ENCODE data around the gene PRR7.

PRR7 gene

DNA sequence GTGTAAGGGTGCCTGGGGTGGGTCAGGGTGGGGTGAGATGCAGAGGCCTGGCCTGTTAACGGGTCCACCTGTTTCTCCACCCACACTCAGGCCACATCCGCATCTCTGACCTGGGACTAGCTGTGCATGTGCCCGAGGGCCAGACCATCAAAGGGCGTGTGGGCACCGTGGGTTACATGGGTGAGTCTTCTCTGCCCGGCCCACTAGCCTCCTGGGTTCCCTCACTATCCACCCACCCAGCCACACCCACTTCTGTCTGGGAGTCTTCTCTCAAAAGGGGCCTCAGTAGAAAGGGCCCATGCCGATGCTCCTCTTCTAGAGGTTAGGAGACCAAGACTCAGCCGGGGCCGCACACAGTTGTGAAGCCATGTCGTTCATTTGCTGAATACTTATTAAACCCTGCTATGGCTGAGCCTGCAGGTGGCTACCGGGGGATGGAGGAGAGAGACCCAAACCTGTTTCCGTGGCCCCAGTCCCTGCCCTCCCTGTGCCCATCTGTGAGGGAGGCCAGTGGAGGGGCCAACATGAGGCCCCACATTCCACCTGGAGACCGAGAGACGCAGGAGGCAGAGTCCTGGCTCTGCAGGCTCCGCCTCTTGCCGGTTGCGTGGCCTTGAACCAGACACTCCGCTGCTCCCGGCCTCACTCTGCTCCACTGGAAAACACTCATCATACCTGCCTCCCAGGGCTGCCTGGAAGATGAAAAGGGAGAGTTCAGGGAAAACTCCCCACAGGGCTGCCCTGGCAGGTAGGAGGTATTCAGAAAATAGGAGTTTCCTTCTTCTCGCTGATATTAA, 11.5 kb upstream of the PRR7 start:
- no peak for DNase-seq (ENCODE audit: extremely low read depth in 1 of 2, low read depth in 1 of 2)

DNA sequence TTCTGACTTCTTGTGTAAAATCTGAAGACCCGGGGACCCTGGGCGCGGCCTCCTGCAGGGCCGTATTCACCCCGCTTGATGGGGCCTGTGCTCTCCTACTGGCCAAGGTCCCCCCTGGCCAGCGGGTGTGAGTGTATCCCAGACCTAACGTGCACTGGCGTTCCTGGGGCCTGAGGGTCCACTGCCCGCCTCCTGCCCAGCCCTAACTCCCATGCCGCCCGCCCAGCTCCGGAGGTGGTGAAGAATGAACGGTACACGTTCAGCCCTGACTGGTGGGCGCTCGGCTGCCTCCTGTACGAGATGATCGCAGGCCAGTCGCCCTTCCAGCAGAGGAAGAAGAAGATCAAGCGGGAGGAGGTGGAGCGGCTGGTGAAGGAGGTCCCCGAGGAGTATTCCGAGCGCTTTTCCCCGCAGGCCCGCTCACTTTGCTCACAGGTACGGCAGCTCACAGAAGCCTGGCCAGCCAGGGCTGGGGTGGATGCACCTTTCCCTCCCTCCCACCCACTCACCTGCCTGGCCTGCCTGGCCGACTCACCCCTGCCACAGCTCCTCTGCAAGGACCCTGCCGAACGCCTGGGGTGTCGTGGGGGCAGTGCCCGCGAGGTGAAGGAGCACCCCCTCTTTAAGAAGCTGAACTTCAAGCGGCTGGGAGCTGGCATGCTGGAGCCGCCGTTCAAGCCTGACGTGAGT, 10.6 kb upstream of the PRR7 start:
- no peak for DNase-seq (ENCODE audit: extremely low read depth in 1 of 2, low read depth in 1 of 2)

DNA sequence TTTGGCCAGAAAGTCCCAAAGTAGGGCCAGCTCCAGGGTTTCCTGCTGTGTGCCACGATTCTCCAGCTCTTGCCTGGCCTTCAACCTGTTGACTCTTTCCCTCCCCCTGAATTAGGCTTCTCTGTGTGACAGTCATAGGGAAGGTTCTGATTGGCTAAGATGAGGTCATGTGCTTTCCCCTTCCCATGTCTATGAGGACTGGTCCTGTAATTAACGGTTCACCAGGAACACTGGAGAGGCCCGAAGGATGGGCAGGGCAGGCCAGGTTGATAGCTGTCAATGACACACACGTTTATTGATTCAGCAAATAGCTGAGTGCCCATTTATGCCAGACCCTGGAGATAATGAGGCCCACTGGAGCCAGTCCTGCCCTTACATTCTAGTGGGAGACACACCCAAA, 9.0 kb upstream of the PRR7 start:
- DNase-seq (ENCODE audit: extremely low read depth in 1 of 2, low read depth in 1 of 2), result no peak

DNA sequence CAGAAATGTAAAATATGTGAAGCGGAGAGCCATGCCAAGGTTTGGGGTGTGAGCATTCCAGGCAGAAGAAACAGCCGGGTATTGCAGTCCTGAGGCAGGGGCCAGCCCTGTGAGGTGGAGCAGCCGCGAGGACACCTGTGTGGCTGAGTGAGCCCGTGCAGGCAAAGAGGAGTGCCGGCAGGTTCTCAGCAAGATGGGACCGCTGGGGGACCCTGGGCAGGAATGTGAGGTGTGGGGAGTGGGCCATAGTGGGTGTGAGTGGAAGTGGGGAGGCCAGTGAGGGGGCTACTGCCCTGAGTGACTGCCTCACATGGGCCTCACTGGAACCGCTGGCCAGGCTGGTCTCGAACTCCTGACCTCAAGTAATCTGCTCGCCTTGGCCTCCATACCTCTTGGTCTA, 8.1 kb upstream of the PRR7 start:
- DNase-seq (ENCODE audit: extremely low read depth in 1 of 2, low read depth in 1 of 2), result no peak

DNA sequence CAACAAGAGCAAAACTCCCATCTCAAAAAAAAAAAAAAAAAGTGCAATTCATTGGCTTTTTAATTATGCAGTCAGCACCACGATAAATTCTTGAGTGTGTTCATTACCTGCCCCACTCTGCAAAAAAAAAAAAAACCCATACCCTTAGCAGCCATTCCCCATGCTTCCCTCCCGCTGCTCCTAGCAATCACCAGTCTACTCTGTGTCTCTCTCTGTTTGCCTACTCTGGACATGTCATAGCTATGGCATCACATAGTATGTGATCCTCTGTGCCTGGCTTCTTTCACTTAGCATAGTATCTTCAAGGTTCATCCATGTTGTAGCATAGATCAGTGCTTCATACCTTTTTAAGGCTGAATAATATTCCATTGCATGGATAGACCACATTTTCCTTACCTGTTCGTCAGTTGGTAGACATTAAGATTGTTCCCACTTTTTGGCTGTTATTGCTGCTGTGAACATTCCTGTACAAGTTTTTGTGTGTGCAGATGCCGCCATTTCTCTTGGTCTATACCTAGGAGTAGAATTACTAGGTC, 7.0 kb upstream of the PRR7 start:
- no peak for DNase-seq (ENCODE audit: extremely low read depth in 1 of 2, low read depth in 1 of 2)

DNA sequence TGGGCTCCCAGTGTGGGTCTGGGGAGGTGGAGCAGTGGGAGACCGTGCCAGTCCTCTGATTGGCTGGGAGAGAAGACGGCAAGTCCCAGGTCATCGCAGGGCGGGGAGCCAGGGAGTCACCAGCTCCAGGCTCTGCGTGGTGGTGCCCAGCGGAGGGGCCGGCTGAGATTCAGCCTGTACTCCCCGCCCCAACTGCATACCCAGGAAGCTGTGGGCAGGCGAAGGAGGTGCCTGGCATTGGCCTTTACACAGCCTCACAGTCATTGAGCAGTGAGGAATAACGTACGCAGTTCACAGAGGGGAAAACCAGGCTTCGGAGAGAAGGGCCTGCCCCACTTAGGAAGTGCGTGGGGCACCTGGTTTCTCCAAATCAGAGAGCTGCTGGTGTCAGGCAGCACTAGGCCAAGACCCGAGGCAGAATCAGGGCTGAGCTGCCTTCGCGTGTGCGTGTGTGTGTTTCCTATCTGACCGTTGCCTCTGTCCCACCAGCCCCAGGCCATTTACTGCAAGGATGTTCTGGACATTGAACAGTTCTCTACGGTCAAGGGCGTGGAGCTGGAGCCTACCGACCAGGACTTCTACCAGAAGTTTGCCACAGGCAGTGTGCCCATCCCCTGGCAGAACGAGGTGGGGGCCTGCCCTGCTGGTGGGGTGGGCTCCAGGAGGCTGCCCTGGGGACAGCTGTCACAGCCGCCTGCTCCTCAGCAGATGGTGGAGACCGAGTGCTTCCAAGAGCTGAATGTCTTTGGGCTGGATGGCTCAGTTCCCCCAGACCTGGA, 6.2 kb upstream of the PRR7 start:
- DNase-seq (ENCODE audit: extremely low read depth in 1 of 2, low read depth in 1 of 2), result no peak

DNA sequence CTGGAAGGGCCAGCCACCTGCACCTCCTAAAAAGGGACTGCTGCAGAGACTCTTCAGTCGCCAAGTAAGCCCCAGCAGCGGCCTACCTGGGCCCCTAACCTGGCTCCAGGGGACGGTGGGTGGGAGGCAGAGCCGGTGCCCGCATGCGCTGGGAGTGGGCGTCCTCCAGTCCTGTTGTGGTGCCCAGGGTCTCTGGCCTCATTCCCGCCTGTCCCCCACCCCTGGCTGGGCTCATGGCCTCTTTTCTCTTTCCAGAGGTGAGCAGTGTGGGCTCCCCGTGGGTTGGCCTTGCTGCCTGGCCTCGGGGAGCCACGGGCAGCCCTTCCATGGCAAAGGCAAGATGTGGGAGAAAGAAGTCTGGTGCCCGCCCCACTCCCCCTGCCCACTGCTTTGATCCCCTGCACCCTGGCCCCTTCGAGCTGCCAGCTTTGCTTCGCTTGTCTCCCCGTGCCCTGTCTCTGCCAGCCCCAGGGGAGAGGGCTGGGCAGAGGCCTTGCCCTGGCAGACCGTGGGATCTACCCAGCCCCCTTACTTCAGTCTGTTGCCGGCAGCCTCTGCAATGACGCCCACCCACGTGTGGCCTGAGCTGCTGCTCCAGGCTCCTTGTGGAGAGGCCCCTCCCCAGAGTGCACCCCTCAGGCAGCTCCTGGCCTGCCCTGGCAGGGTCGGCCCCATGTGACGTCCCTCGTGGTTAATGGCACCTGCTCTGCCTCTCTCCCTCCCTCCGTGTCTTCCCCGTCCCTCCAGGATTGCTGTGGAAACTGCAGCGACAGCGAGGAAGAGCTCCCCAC, 5.4 kb upstream of the PRR7 start:
- DNase-seq (ENCODE audit: extremely low read depth in 1 of 2, low read depth in 1 of 2), result no peak

DNA sequence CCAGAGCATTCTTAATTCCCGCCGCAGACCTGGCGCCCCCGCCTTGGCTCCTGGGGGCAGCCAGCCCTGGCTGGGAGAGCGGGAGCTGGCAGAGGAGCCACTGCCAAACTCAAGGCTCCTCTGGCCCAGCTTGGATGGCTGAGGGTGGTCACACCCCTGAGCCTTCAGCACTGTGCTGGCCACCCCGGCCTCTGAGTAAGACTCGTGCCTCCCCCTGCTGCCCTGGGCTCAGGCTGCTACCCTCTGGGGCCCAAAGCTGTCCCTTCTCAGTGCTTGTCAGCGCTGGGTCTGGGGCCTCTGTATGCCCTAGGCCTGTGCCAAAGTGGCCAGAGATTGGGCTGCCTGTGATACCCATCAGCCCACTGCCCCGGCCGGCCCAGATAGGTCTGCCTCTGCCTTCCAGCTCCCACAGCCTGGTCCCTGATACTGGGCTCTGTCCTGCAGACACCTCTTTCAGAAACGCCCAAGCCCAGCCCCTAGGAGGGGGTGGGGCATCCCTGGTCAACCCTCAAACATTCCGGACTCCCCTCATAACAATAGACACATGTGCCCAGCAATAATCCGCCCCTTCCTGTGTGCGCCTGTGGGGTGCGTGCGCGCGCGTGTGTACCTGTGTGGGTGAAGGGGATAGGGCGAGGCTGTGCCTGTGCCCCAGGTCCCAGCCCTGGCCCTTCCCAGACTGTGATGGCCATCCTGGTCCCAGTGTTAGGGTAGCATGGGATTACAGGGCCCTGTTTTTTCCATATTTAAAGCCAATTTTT, 4.4 kb upstream of the PRR7 start:
- no peak for DNase-seq (ENCODE audit: extremely low read depth in 1 of 2, low read depth in 1 of 2)

DNA sequence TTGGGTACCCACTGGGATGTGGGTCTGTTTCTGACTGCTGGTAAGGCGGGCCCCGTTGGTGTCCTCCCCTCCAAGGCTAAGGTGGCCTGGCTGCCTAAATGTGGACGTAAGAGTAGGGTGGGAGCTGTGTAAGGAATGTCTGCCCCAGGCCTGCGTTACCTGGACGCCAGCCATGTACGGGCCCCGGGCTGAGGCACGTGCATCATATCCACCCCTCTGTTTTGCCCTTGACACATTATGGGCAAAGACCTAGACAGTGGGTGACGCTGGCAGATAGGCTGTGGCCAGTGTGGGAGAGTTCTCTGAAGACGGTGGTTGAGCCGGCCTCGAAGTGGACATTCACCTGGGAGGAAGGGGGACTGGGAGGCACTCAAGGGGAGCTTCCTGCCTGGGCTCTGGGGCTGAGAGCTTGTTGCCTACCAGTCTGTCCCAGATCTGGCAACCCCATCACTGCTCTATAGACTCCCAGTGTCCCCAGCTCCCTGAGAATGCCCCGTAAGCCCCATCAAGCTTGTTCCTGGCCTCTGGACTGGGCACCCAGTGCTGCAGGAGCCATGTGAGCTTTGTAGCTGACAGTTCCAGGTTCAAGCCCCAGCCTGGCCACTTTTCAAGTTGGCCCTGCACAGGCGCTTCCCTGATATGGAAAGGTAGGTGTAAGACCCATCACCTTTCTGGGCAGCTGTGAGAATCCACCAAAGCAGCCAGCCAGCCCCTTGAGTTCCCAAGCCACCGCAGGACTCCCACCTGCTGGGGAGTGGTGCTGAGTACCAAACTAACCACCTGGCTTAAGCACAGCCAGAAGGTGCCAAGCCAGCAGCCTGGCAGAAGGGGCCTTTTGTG, 3.2 kb upstream of the PRR7 start:
- DNase-seq (ENCODE audit: extremely low read depth in 1 of 2, low read depth in 1 of 2), result no peak

DNA sequence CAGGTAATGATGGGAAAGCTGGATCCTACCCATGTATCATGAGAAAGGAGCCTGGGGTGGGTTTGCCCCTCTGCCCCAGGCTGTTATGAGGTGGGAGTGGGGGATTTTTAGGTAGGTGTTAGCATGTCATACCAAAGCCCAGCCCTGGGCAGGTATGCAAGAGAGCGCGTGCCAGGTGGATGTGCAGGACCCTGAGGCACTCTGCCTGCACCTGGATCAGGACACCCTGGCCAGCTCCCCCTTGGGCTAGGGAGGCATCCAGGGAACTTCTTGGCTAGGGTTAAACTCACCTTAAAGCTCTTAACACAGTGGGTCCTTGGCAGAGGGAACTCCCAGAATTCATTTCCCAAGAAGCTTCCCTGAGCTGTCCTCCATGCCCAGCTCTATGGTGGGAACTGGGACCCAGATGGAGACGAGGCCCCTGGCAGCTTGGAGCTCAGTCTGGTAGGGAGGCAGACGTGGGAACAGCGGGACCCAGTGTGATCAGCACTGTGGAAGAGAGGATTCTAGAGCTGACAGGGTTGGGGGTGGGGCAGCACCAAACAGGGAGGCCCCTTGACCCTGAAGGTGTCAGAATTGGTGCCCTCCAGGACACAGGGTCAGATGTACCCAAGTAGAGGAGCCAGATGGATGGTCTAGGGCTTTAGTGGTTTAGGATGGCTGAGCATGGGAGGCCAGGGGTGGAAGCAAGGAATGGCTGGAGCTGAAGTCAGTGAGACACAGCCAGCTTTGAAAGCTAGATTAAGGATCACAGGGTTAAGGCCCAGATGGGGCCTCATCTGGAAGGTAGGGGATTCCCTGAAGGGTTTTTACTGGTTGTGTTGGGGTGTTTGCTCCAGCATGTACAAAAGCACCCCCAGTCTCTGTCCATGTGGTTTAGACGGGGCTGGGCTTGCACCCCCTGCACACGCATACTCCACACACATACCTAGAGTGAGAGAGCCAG, 2.2 kb upstream of the PRR7 start:
- no peak for DNase-seq (ENCODE audit: extremely low read depth in 1 of 2, low read depth in 1 of 2)

DNA sequence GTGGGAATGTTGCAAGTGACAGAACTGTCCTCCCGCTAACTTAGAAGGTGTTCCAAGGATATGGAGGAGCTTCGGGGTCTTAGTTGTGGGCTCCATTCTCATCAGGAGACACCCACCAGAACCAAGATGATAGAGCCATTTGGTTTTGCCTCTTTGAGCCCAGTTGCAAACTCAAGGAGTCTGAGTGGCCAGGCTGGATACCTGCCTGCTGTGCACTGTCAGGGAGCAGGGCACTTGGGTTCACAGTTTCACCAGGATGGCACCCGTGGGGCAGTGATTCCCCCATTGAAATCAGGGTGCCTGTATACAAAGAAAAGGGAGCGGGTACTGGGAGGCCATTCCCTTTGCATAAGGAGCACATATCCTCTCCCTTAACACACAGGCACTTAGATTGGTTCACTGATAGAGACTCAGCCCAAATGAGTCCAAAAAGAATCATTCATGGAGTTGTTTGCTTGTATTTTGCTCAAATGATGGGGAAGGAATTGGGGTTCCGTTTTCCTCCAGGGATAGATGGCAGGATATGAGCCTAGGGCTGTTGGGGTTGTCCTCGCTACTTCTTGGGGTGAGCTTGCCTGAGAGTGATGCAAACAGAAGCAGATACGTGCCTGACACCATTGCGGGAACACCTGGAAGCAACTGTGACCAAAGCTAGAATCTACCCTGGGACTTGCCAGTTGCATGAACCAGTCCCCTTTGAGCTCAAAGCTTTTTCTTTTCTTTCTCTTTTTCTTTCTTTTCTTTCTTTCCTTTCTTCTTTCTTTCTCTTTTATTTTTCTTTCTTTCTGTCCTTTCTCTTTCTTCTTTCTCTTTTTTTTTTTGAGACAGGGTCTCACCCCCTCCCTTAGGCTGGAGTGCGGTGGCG, 1.3 kb upstream of the PRR7 start:
- no peak for DNase-seq (ENCODE audit: extremely low read depth in 1 of 2, low read depth in 1 of 2)

DNA sequence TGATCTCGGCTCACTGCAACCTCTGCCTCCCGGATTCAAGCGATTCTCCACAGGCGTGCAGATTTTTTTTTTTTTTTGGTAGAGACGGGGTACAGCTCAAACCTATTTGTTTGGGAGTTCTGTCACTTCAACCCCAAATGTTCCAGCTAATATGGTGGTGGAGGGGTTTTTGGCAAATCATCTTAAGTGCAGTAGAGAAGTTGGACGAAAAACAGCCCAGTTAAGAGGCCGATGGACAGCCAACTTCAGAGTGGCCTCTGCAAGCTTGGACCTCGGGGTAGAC, 756 bp upstream of the PRR7 start:
- no peak for DNase-seq (ENCODE audit: extremely low read depth in 1 of 2, low read depth in 1 of 2)

DNA sequence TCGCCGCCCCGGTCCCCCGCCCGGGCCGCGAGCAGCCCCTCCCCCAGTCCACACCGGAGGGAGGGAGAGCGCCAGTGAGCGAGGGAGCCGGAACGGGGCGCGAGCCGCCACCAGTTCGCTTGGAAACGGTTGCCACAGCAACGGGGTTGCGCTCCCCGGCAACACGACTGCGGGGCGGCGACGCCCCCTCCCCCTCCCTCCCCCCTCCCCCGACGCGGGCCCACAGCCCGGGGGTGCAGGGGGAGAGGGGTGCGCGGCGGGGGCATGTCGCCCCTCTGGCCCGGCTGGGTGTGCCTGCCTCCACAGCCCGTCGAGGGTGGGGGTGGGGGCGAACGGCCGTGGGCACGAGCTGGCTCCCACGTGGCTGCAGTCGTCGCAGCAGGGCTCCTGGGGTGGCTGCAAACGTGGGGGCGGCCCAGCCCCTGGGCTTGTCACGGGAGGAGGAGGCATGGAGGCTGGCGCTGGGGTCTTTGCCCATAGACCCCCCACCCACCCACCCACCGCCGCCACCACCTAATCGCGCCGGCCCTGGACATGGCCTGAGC, 524 bp downstream of the PRR7 start:
- no peak for DNase-seq (ENCODE audit: extremely low read depth in 1 of 2, low read depth in 1 of 2)

DNA sequence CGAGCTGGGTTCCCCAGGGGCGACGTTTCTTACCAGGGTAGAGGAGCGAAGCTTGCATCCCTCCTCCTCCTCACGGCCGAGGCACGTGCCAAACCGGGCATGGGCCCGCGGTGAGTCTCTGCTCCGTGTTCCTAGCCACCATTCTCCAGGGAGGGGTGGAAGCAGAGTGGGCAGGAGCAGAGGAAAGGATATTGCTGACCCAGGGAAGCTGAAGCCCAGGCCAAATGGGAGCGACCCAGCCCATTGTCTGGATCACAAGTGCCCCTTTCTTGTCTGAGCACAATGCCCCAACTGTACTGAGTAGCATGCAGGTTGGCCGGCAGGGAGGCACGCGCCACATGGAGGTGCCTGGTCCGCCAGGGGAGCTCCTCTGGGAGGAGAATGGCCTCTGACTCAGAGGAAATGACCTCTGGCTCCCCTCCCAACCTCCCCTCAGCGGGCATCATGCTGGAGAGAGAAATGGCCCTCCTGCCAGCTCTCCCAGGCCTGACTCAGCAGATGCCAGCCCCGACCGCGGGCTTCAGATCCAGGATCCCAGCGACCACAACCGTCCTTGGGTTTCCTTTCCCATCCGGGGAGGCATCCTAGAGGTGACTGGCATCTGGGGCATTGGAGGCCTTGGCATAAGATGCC, 1.1 kb downstream of the PRR7 start:
- no peak for DNase-seq (ENCODE audit: extremely low read depth in 1 of 2, low read depth in 1 of 2)

DNA sequence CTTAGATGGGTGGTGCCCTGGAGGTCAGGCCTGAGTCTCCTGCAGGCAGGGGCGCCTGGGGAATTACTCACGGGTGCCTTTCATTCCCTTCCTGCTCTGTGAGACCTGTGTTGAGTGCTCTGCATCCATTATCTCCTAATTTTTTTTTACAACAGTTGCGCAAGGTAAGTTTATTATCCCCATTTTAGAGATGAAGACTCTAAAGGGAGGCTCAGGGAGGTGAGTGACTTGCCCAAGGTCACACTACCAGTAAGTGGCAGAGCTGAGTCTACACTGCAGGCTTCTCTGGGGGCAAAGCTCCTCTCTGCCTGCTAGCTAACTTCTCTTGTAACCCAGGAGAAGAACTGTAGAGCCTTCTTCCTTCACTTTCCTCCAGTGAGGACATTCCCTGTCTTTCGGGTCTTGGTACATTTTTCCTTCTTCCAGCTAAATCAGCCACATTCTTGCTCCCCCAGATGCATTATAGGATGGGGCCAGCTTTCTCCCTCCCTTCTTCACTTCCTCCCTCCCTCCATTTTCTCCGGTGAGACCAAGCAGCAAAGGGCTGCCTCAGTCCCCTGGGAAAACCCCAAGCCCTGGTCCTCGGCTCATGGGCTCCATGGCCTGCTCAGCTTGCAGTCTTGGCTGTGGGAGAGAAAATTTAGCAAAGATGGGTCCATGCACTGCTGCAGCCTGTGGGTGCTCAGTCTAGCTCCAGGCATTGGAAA, 1.8 kb downstream of the PRR7 start:
- no peak for DNase-seq (ENCODE audit: extremely low read depth in 1 of 2, low read depth in 1 of 2)
